Measurements from ENCODE around the gene TP53AIP1. TPM values are rescaled to one million over a fixed set of nuclear protein-coding genes. Genes with fewer than 3 reads are reported as not detected.

Gene TP53AIP1
- polyA plus RNA-seq, 1 donor = 0.31 TPM

GRCh38 chr11:128901653-128902514 lies 40.8 kb downstream of the TP53AIP1 start:
- H3K27ac ChIP-seq (ENCODE audit: low read length) = no peak overlapping the region
- no peaks in the 10 kb centered on the region for H3K9me3 ChIP-seq (ENCODE audit: control insufficient read depth, low read depth, low read length)
- no CpG with 5 or more reads among the region's 29 CpGs for whole genome bisulfite sequencing (ENCODE audit: insufficient coverage, low lambda C conversion rate)
- DNase-seq = no peak
- no peaks in the 10 kb centered on the region for H3K4me1 ChIP-seq (ENCODE audit: control insufficient read depth, insufficient read depth, low read length)
- no peaks in the 10 kb centered on the region for H3K36me3 ChIP-seq (ENCODE audit: control insufficient read depth, insufficient read depth, low read length)
- peaks cover 67% of the 10 kb centered on the region for H3K27me3 ChIP-seq (ENCODE audit: control insufficient read depth, insufficient read depth, low read length)
- no peak overlapping the region for H3K4me3 ChIP-seq (ENCODE audit: low read length)

GRCh38 chr11:128900468-128900867 lies 42.2 kb downstream of the TP53AIP1 start:
- no peak overlapping the region for H3K27ac ChIP-seq (ENCODE audit: low read length)
- DNase-seq = no peak
- H3K4me3 ChIP-seq (ENCODE audit: low read length) = no peak overlapping the region
- WGBS (ENCODE audit: insufficient coverage, low lambda C conversion rate) = no CpG with 5 or more reads among the region's 4 CpGs
- H3K4me1 ChIP-seq (ENCODE audit: control insufficient read depth, insufficient read depth, low read length) = no peaks in the 10 kb centered on the region
- H3K27me3 ChIP-seq (ENCODE audit: control insufficient read depth, insufficient read depth, low read length) = peaks cover 54% of the 10 kb centered on the region
- H3K9me3 ChIP-seq (ENCODE audit: control insufficient read depth, low read depth, low read length) = no peaks in the 10 kb centered on the region
- H3K36me3 ChIP-seq (ENCODE audit: control insufficient read depth, insufficient read depth, low read length) = no peaks in the 10 kb centered on the region

- 99% methylated on average over 8 of the region's 13 CpGs for WGBS (ENCODE audit: insufficient coverage, low lambda C conversion rate)
- no peak overlapping the region for H3K4me3 ChIP-seq (ENCODE audit: low read length)
- peaks cover 38% of the 10 kb centered on the region for H3K27me3 ChIP-seq (ENCODE audit: control insufficient read depth, insufficient read depth, low read length)
- H3K27ac ChIP-seq (ENCODE audit: low read length) = no peak overlapping the region
- H3K36me3 ChIP-seq (ENCODE audit: control insufficient read depth, insufficient read depth, low read length) = no peaks in the 10 kb centered on the region
- no peaks in the 10 kb centered on the region for H3K4me1 ChIP-seq (ENCODE audit: control insufficient read depth, insufficient read depth, low read length)
- no peak for DNase-seq
- no peaks in the 10 kb centered on the region for H3K9me3 ChIP-seq (ENCODE audit: control insufficient read depth, low read depth, low read length)
These were observed 43.9 kb downstream of the TP53AIP1 start for GRCh38 chr11:128898580-128899344.

- Histone ChIP-seq H3K9me3 (ENCODE audit: control insufficient read depth, low read depth, low read length) (no peaks in the 10 kb centered on the region), H3K4me3 (ENCODE audit: low read length) (no peak overlapping the region), H3K27ac (ENCODE audit: low read length) (no peak overlapping the region), H3K27me3 (ENCODE audit: control insufficient read depth, insufficient read depth, low read length) (peaks cover 28% of the 10 kb centered on the region), H3K4me1 (ENCODE audit: control insufficient read depth, insufficient read depth, low read length) (no peaks in the 10 kb centered on the region), H3K36me3 (ENCODE audit: control insufficient read depth, insufficient read depth, low read length) (no peaks in the 10 kb centered on the region)
- WGBS (ENCODE audit: insufficient coverage, low lambda C conversion rate) = no CpG with 5 or more reads among the region's 1 CpG
- DNase-seq = no peak
These were observed 44.8 kb downstream of the TP53AIP1 start for GRCh38 chr11:128897826-128898225.

- WGBS (ENCODE audit: insufficient coverage, low lambda C conversion rate) = no CpG with 5 or more reads among the region's 2 CpGs
- Histone ChIP-seq H3K4me1 (ENCODE audit: control insufficient read depth, insufficient read depth, low read length) (no peaks in the 10 kb centered on the region), H3K36me3 (ENCODE audit: control insufficient read depth, insufficient read depth, low read length) (no peaks in the 10 kb centered on the region), H3K27me3 (ENCODE audit: control insufficient read depth, insufficient read depth, low read length) (peaks cover 21% of the 10 kb centered on the region), H3K4me3 (ENCODE audit: low read length) (no peak overlapping the region), H3K27ac (ENCODE audit: low read length) (no peak overlapping the region), H3K9me3 (ENCODE audit: control insufficient read depth, low read depth, low read length) (no peaks in the 10 kb centered on the region)
- DNase-seq = no peak
These were observed 46.3 kb downstream of the TP53AIP1 start for GRCh38 chr11:128896356-128896755.

GRCh38 chr11:128895526-128895925 lies 47.1 kb downstream of the TP53AIP1 start:
- no CpG with 5 or more reads among the region's 9 CpGs for WGBS (ENCODE audit: insufficient coverage, low lambda C conversion rate)
- Histone ChIP-seq H3K4me3 (ENCODE audit: low read length) (no peak overlapping the region), H3K36me3 (ENCODE audit: control insufficient read depth, insufficient read depth, low read length) (no peaks in the 10 kb centered on the region), H3K27ac (ENCODE audit: low read length) (no peak overlapping the region), H3K4me1 (ENCODE audit: control insufficient read depth, insufficient read depth, low read length) (peaks cover 4% of the 10 kb centered on the region), H3K9me3 (ENCODE audit: control insufficient read depth, low read depth, low read length) (peaks cover 1% of the 10 kb centered on the region), H3K27me3 (ENCODE audit: control insufficient read depth, insufficient read depth, low read length) (peaks cover 18% of the 10 kb centered on the region)
- DNase-seq = no peak

- no peak overlapping the region for H3K27ac ChIP-seq (ENCODE audit: low read length)
- no CpG with 5 or more reads among the region's 6 CpGs for WGBS (ENCODE audit: insufficient coverage, low lambda C conversion rate)
- DNase-seq = peak in 1 of 2 donors; percentile 51
- H3K36me3 ChIP-seq (ENCODE audit: control insufficient read depth, insufficient read depth, low read length) = no peaks in the 10 kb centered on the region
- H3K27me3 ChIP-seq (ENCODE audit: control insufficient read depth, insufficient read depth, low read length) = peaks cover 24% of the 10 kb centered on the region
- no peak overlapping the region for H3K4me3 ChIP-seq (ENCODE audit: low read length)
- peaks cover 10% of the 10 kb centered on the region for H3K4me1 ChIP-seq (ENCODE audit: control insufficient read depth, insufficient read depth, low read length)
- peaks cover 2% of the 10 kb centered on the region for H3K9me3 ChIP-seq (ENCODE audit: control insufficient read depth, low read depth, low read length)
These were observed 48.0 kb downstream of the TP53AIP1 start for GRCh38 chr11:128894685-128895084.

GRCh38 chr11:128894286-128894681 lies 48.4 kb downstream of the TP53AIP1 start:
- 30% methylated on average over 2 of the region's 3 CpGs for WGBS (ENCODE audit: insufficient coverage, low lambda C conversion rate)
- H3K27ac ChIP-seq (ENCODE audit: low read length) = no peak overlapping the region
- H3K27me3 ChIP-seq (ENCODE audit: control insufficient read depth, insufficient read depth, low read length) = peaks cover 28% of the 10 kb centered on the region
- H3K4me1 ChIP-seq (ENCODE audit: control insufficient read depth, insufficient read depth, low read length) = peaks cover 10% of the 10 kb centered on the region
- no peak for DNase-seq
- peaks cover 2% of the 10 kb centered on the region for H3K9me3 ChIP-seq (ENCODE audit: control insufficient read depth, low read depth, low read length)
- H3K36me3 ChIP-seq (ENCODE audit: control insufficient read depth, insufficient read depth, low read length) = no peaks in the 10 kb centered on the region
- H3K4me3 ChIP-seq (ENCODE audit: low read length) = no peak overlapping the region

GRCh38 chr11:128893578-128894285 lies 48.9 kb downstream of the TP53AIP1 start:
- H3K36me3 ChIP-seq (ENCODE audit: control insufficient read depth, insufficient read depth, low read length) = no peaks in the 10 kb centered on the region
- H3K27me3 ChIP-seq (ENCODE audit: control insufficient read depth, insufficient read depth, low read length) = peaks cover 32% of the 10 kb centered on the region
- no peak overlapping the region for H3K27ac ChIP-seq (ENCODE audit: low read length)
- peaks cover 10% of the 10 kb centered on the region for H3K4me1 ChIP-seq (ENCODE audit: control insufficient read depth, insufficient read depth, low read length)
- no peak for DNase-seq
- WGBS (ENCODE audit: insufficient coverage, low lambda C conversion rate) = 75% methylated on average over 2 of the region's 9 CpGs
- no peak overlapping the region for H3K4me3 ChIP-seq (ENCODE audit: low read length)
- H3K9me3 ChIP-seq (ENCODE audit: control insufficient read depth, low read depth, low read length) = peaks cover 2% of the 10 kb centered on the region

GRCh38 chr11:128892866-128893565 lies 49.7 kb downstream of the TP53AIP1 start:
- peaks cover 10% of the 10 kb centered on the region for H3K4me1 ChIP-seq (ENCODE audit: control insufficient read depth, insufficient read depth, low read length)
- no peaks in the 10 kb centered on the region for H3K36me3 ChIP-seq (ENCODE audit: control insufficient read depth, insufficient read depth, low read length)
- no peak overlapping the region for H3K27ac ChIP-seq (ENCODE audit: low read length)
- no peak for DNase-seq
- WGBS (ENCODE audit: insufficient coverage, low lambda C conversion rate) = no CpG with 5 or more reads among the region's 4 CpGs
- peaks cover 2% of the 10 kb centered on the region for H3K9me3 ChIP-seq (ENCODE audit: control insufficient read depth, low read depth, low read length)
- no peak overlapping the region for H3K4me3 ChIP-seq (ENCODE audit: low read length)
- H3K27me3 ChIP-seq (ENCODE audit: control insufficient read depth, insufficient read depth, low read length) = peaks cover 36% of the 10 kb centered on the region

Data from large intestine (tissue), 3 donors.